Inferior parietal cortex (tissue), 1 donor: ENCODE results near the gene MMP15.

Source experiments
- DNase-seq: peaks from one replicate; pipeline ENCODE4 v3.0.0-alpha.2; 2016; ENCODE audit errors: extremely low spot score

MMP15 gene

DNA sequence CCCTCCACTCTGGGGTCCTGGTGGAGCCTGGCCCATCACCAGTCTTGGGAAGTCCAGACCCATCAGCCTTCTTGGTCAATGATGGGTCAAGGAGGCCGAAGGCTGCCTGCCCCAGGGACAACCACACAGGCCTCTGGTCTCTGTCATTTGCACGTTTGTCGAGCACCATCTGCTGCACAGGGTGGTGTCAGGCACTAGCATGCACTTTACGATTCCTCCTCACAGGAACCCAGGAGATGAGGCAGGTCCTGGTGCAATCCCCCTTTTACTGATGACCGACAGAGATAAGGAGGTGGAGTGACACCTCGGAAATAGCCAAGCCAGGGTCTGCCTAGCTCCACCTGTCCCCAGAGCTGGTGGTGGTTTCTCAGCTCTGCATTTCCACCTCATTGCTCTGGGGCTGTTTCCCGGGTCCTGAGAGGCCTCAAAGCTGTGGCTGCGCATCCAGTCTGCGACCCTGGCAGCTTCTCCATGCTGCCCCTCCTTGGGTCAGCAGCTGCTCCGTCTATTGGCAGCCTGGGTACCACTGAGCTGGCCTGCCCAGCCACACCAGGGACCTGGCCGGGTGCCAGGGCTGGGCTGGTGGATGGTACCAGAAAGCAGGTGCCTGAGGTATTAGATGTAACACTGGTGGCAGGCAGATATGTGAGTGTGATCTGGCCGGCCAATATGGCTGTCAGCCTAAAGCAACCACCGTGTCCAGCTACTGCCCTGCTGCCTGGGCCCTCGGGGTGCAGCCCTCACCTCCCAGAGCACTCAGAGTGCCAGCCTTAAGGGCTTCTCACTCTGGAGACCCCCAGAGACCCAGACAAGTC lies 10.0 kb downstream of the MMP15 start:
- no peak for DNase-seq

DNA sequence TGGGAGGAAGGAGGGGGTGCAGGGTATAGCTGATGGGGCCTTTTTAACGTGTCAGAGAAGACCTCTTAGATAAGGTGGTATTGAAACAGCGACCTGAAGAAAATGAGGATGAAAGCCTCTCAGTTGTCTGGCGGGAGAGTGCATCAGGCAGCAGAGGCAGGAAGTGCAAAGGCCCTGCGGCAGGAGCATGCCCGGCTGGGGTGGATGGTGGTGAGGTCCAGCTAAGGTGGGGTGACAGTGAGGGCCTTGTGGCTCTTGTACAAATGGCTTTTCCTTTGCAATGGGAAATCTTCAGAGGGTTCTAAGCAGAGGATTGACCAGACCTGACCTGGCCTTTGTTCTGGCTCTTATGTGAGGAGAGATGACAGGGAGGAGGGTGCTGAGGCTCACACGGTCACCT lies 11.4 kb downstream of the MMP15 start:
- DNase-seq: no peak

DNA sequence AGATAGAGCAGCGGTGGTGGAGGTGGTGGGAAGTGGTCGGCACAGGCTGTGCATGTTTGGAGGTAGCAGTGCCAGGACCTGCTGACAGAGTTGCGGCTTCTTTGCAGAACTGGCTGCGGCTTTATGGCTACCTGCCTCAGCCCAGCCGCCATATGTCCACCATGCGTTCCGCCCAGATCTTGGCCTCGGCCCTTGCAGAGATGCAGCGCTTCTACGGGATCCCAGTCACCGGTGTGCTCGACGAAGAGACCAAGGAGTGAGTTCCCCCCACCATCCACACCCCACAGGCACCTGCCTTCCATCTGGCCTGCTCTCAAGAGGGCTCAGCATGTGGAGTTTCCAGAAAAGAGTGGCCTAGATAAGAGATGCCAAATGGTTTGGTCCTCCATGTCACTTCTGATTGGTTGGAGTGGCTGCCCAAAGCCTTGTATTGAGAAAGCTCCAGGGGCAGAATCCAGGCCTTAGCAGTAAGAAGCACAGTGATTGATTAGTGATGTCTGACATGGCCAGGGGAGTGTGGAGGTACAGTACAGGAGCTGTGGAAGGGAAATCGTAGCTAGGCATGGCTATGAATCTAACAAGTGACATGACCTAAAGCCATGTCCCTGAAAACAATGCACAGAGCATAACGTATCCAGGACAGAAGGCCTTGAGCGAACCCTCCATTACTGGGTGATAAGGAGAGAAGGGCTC lies 12.0 kb downstream of the MMP15 start:
- DNase-seq: no peak

DNA sequence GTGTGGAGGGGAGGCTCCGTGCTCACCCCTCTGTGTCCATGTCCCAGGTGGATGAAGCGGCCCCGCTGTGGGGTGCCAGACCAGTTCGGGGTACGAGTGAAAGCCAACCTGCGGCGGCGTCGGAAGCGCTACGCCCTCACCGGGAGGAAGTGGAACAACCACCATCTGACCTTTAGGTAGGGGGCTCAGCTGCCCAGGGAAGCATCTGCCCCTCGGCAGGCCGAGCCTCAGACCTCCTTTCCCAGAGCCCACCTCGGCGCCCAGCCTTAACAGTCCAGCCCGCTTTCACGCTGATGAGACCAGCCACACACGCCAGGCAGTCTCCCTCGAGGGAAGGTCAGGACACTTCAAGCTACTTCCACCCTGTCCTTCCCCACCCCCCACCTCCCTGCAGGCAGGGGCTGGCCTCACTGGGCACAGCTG lies 12.7 kb downstream of the MMP15 start:
- DNase-seq: no peak

DNA sequence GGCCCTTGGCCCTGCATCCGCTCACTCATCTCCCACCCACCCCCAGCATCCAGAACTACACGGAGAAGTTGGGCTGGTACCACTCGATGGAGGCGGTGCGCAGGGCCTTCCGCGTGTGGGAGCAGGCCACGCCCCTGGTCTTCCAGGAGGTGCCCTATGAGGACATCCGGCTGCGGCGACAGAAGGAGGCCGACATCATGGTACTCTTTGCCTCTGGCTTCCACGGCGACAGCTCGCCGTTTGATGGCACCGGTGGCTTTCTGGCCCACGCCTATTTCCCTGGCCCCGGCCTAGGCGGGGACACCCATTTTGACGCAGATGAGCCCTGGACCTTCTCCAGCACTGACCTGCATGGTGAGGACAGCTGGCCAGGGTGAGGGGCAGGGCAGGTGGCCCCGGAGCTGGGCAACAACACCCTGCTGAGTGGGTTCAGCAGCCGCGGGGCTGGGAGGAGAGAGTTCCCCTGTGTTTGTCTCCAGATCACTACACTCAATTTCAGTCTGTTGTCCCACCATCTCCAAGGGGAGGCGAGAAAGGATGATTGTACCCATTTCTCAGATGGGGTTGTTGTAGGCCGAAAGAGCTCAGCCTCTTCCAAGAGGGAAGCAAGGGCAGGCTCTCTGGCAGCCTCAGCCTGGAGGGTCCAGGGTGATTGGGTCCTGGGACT lies 14.4 kb downstream of the MMP15 start:
- no peak for DNase-seq

DNA sequence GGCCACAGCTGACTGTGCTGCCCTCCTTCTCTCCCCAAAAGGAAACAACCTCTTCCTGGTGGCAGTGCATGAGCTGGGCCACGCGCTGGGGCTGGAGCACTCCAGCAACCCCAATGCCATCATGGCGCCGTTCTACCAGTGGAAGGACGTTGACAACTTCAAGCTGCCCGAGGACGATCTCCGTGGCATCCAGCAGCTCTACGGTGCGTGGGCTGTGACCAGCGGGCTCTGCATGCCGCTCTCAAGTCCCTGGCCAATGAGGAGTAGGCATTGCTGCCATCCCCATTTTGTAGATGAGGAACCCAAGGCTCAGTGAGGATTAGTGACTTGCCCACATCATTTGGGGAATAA lies 14.9 kb downstream of the MMP15 start:
- DNase-seq: no peak

DNA sequence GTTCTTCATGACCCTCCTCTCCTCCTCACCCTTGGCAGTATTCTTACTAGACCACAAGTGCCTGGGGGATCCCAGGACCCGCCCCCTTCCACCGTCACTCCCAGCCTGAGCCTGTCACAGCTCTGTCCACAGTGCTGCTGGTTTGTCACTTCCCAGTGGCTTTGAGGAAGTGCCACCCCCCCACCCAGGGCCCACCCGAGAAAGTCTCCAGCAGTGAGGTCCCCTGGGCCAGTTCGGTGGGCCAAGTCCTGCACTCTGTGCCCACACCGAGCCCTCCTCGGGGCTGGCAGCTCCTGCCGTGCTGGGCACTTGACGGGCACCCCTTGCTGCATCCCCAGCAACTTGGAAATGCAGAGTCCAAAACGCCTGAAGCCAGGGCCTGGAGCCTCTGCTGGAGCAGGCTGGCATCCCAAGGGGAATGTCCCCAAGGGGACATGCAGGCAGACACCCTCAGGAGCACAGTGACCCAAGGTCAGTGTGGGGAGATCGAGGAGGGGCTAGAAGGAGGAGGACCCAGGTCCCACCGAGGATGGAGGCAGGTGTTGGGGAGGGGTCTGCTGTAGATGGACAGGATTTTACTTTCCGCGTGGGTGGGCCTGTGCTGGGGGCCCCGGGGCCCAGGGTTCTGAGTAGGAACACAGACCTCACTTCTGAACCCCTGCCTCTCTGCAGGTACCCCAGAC lies 15.5 kb downstream of the MMP15 start:
- DNase-seq: no peak

DNA sequence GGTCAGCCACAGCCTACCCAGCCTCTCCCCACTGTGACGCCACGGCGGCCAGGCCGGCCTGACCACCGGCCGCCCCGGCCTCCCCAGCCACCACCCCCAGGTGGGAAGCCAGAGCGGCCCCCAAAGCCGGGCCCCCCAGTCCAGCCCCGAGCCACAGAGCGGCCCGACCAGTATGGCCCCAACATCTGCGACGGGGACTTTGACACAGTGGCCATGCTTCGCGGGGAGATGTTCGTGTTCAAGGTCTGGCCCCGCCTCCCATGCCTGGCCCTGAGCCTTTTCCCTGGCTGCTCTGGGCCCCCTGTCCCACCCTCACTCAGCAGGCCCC lies 16.0 kb downstream of the MMP15 start:
- no peak for DNase-seq

DNA sequence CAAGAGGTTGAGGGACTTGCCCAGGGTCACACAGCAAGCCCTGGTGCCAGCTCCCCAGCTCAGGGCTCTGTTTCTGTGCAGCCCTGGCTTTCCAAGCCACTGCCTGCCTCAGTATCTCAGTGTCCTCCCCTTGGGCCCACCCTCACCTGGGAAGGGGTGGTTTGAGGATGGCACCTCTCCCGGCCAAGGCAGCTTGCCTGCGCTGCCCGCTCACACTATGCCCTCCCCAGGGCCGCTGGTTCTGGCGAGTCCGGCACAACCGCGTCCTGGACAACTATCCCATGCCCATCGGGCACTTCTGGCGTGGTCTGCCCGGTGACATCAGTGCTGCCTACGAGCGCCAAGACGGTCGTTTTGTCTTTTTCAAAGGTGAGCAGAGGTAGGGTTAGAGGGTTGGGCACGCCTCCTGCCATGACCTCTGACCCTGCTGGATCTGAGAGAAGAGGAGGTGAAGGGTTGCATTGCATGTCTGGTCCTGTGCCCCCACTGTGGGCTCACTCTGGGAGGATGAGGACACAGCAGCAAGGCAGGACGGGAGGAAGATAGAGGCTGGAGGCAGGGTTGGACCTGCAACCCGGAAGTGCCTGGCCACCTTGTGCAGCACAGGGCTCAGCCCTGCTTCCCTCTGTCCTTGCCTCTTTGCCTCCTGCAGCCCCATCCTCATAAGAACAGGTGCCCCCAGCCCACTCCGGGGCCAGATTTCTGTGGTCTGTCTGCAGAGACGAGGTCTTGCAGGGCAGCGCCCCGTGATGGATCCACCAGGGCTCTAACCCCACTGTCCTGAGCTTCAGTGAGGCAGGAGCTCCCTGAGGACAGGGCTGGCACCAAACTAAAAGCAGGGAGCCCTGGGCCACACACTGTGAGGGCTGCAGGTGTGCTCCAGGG lies 16.7 kb downstream of the MMP15 start:
- DNase-seq: no peak

DNA sequence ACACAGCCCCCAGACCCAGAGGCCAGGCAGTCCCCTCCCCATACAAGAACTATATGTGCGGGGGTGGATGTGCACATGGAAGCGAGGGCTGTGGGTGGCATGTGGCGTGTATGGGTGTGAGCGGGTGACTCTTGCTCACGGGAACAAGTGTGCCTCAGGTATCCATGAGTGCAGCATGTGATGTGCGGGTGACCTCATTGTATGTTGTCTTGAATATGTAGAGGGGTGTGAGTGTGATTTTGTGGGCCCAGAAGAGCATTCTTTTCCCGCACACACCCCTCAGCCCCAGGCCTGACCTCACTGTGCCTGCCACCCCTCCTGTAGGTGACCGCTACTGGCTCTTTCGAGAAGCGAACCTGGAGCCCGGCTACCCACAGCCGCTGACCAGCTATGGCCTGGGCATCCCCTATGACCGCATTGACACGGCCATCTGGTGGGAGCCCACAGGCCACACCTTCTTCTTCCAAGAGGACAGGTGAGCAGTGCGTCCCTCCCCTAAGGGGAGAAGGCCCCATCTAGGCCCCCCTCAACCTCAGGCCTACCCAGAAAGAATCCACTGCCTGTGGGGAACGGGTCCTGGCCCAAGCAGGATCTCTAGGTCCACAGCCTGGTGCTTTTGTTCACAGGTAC lies 17.4 kb downstream of the MMP15 start:
- no peak for DNase-seq

DNA sequence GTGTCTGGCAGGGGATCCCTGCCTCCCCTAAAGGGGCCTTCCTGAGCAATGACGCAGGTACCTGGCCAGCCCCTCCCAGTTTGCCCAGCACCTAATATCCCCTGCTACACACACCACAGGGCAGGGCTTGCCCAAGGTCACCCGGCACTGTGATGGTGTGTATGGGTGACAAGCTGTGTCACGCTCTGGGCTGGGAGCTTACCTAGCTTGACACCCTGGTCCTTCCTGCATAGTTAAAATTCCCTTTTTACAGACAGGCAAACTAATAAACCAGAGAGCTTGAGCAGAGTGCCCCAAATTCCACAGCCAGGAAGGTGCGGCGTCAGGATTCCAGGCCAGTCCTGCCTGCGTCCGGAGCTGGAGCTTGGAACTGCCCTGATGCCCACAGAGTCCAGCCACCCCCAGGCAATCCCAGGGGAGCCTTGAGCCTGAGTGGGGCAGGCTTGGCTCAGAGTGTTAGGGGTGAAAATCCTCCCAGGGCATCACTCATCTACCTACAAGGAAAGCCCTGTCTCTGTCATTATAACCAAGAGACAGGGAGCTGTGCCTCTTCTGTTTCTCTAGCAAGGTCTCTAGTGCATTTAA lies 18.1 kb downstream of the MMP15 start:
- DNase-seq: no peak

DNA sequence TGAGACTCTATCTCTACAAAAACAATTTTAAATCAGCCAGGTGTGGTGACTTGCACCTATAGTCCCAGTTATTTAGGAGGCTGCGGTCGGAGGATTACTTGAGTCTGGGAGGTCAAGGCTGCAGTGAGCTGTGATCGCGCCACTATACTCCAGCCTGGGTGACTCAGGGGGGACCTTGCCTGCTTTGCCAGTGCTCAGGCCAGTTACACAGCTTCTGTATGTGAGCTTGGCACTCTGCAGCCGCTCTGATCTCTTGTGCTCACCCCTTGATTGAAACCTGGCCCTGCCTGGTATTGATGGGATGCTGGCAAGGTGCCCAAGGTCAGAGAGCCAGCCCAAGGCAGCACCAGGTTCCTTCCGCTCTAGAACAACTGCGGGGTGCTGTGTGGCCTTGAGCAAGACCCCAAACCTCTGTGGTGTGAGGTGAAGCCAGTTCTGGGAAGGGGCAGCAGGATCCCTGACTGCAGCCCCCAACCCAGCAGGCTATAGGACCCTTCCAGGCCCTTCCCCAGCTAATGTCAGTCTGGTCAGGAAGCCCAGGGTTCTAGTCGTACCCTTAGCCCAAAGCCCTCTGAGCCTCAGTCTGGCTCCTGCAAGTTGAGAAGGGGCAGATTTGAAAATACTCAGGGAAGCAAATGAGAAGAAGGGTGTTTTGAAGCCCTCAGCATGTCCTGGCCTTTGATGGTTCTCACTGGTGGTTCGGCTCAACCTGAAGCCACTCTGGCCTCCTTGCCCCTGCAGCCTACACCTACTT lies 18.9 kb downstream of the MMP15 start:
- no peak for DNase-seq

DNA sequence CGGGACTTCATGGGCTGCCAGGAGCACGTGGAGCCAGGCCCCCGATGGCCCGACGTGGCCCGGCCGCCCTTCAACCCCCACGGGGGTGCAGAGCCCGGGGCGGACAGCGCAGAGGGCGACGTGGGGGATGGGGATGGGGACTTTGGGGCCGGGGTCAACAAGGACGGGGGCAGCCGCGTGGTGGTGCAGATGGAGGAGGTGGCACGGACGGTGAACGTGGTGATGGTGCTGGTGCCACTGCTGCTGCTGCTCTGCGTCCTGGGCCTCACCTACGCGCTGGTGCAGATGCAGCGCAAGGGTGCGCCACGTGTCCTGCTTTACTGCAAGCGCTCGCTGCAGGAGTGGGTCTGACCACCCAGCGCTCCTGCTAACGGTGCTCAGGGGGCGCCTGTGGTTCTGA lies 19.5 kb downstream of the MMP15 start:
- no peak for DNase-seq

DNA sequence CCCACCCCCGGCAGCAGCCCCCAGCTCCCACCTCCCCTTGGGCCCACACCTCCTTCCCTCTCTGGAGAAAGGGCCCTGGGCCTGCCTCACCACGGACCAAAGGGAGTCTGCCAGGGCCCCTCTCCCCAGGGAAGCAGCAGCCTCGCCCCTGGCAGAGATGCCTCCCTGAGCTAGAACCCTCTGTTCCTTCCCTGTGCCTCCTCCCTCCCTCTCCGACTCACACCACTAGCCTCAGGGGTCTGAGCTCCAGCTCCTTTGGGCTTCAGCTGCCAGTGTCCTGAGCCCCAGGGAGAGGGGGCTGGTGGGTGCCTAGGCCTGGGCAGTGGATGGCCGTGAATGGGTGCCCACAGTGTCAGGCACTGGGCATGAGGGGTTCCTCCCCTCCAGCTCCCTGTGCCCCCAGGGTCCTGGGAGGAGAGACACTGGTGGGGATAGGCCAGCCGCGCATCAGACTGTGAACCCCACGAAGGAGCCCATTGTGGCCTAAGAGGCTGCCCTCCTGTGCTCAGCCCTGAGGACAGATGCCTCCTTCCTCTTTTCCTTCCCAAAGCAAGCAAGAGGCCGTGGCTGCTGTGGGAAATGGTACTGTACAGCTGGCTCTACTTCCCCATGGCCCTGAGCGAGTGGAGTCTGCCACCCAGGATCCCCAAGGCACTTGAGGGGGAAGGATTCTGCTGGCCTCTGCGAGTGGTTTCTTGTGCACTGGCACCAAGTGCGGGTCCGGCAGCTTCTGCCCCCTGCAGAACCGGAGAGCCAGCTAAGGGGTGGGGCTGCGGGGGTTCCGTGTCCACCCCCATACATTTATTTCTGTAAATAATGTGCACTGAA lies 20.7 kb downstream of the MMP15 start:
- DNase-seq: no peak

DNA sequence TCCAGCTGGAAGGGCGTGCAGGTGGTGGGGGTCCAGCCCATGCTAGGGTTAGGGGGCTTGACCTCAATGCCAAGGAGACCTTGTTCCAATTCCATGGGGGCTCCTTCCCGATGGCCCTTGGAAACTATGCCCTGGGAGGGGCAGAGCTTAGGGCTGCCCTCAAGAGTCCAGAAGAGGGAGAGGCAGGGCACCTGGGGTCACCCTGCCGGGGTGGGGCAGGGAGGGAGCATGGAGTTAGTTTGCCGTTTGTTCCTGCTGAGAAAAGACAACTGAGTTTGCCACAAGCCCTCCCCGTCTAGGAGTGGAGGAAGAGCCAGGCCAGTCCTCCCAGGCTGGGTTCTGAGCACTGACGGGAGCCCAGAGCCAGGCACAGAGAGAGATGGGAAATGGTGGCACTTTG lies 21.4 kb downstream of the MMP15 start:
- no peak for DNase-seq

DNA sequence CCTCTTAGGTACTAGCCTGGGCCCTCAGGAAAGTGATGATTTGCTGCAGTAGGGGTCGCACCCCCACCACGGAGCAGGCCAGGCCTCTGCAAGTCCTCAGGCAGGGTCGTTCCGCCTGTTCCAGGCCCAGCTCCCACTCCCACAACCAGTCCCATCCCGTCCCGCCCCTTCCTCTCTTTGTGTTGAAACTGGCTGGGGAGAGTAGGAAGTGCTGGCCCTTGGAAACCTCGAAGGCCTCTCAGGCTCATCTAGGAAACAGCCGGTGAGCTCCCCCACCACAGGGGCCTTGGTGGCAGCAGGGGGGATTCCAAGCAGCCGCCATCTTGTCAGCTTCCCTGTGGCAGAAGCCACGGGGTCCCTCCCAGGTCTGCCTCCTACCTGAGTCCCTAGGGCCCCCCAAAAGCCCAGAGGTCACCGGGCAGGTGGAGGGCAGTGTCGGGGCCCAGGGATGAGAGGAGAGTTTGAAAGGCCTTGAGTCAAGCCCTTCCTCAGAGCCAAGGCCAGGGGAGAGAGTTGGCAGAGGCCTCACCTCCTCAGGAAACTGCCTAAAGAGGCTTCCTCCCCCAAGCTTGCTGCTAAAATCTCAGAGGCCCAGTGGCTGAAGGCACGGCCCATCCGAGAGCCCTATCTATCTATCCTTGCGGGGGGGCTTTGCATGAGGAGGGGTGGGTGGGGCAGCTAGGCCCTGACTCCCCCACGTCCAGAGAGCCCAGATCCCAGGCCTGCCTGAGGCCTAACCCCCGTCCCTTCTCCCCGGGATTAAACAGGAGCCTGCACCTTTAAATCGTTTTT lies 22.2 kb downstream of the MMP15 start:
- DNase-seq: no peak

DNA sequence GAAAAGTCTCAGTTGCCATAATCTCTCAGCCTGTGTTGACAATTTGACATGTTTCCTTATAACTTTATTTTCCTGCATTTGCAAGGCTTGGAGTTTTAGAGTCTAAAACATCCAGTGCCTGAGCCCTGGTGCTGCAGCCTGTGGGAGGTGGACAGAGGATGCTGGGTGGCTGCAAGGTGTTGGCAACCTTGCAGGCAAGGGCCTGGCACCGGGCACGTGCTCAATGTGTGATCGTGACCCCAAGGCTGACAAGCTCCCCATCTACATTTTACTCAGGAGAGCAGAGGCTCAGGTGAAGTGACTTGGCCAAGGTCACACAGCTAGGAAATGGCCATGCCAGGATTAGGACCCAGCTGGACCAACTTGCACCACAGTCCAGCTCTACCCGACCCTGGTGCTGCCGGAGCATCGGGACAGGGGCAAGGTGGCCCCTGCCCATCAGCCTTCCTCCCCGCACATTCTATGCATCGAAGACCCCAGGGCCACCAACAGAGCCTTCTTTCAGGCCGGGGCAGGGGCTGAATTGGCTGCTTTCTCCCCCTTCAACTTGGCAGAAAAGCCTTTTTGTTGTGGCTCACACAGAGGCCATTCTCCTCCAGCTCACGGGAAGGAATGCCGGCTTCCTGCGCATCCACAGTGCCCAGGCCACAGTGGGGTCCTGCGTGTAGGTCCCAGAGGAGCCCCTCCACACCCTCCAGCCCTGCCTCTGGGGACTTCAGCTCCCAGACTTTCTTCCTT lies 23.1 kb downstream of the MMP15 start:
- DNase-seq: no peak
